Colonic mucosa (tissue), 4 donors: Measurements from ENCODE around the gene NSDHL. TPM values are rescaled to one million over a fixed set of nuclear protein-coding genes. Genes with fewer than 3 reads are reported as not detected.

Experiments
- DNase-seq: peaks from one replicate; pipeline ENCODE4 v3.0.0-alpha.2; 2020
- H3K27ac ChIP-seq: fragments of 200-600 bp; one replicate; pipeline ENCODE4 v1.8.0; 2021
- H3K27me3 ChIP-seq: fragments of 200-600 bp; one replicate; pipeline ENCODE4 v1.8.0; 2021
- H3K36me3 ChIP-seq: fragments of 200-600 bp; one replicate; pipeline ENCODE4 v1.8.0; 2021
- H3K4me1 ChIP-seq: fragments of 200-600 bp; one replicate; pipeline ENCODE4 v1.8.0; 2021; ENCODE audit warnings: mild to moderate bottlenecking
- H3K4me3 ChIP-seq: fragments of 200-600 bp; one replicate; pipeline ENCODE4 v1.8.0; 2021
- H3K9ac ChIP-seq, 2 donors: one replicate each; pipeline ENCODE4 v1.7.0; 2013; ENCODE audit warnings: control low read depth in 2 of 2, low read depth in 2 of 2, low read length in 2 of 2
- H3K9me3 ChIP-seq: fragments of 200-600 bp; one replicate; pipeline ENCODE4 v1.8.0; 2021
- CTCF ChIP-seq: fragments of 200-600 bp; IDR thresholded peaks from one replicate; pipeline ENCODE4 v1.8.0; 2022; ENCODE audit warnings: antibody characterized with exemption, mild to moderate bottlenecking
- intact Hi-C: fragments of 100-400 bp; cut with DNase I; formaldehyde crosslinking; loops from one replicate; pipeline ENCODE4 v1.14.1; 2022
- total RNA-seq, 2 donors: library from RNA; stranded (reverse); fragmentation: NEBNext Ultra II Directional in 1 of 2; extraction: Animal tissue kit (Norgen Biotek cat#: 25700) in 1 of 2; gene quantifications; one replicate each; pipeline ENCODE4 v1.2.1, GENCODE V29; 2021
- donor health status: healthy.
- donor health status: DM: no; HTN: no; CAD: no.
- donor health status: DM: no; HTN: no; CAD: no.

The NSDHL gene
- total RNA-seq, 2 donors from 2014 or later, result 25.3 to 28.8 TPM

- intact Hi-C loops, result no loop called here
- H3K4me1 ChIP-seq, result no peaks in the 10 kb centered on the region
- H3K4me3 ChIP-seq, result no peak overlapping the region
- H3K27me3 ChIP-seq, result no peaks in the 10 kb centered on the region
- DNase-seq, result no peak
- no peak overlapping the region for H3K9ac ChIP-seq
- no peaks in the 10 kb centered on the region for H3K9me3 ChIP-seq
- no peaks in the 10 kb centered on the region for H3K36me3 ChIP-seq
- H3K27ac ChIP-seq, result no peak overlapping the region
- TF ChIP-seq CTCF, result no peak
Measured at GRCh38 chrX:152884171-152884570, 53.3 kb downstream of the NSDHL start.

DNA sequence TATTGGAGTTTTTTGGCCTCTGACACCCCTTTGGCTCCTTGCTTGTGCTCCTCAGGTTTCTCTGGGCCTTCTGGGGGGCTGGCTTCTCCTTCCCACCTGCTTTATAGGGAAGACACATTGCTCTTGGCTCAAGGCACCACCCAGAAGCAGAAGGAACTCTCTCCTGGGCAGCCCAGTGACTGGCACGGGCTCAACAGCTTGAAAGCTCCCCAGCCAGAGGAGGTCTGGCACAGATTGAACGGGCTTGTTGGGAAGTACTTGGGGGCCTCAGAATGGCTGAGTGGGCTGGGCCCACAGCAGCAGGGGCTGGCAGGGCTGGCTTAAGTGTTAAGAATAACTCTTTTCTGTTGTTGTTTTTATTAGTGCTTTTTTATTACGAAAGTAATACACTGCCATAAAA is 55.9 kb downstream of the NSDHL start:
- Histone ChIP-seq H3K9ac (no peak overlapping the region), H3K36me3 (no peaks in the 10 kb centered on the region), H3K27me3 (no peaks in the 10 kb centered on the region), H3K9me3 (no peaks in the 10 kb centered on the region), H3K27ac (no peak overlapping the region), H3K4me3 (no peak overlapping the region), H3K4me1 (no peaks in the 10 kb centered on the region)
- intact Hi-C loops, result no loop called here
- TF ChIP-seq CTCF, result no peak
- DNase-seq, result no peak

GRCh38 chrX:152892499-152892898 is 61.6 kb downstream of the NSDHL start:
- TF ChIP-seq CTCF, result no peak
- Histone ChIP-seq H3K9me3 (no peaks in the 10 kb centered on the region), H3K4me3 (no peak overlapping the region), H3K9ac (no peak overlapping the region), H3K4me1 (no peaks in the 10 kb centered on the region), H3K36me3 (no peaks in the 10 kb centered on the region), H3K27me3 (no peaks in the 10 kb centered on the region), H3K27ac (no peak overlapping the region)
- DNase-seq, result no peak
- intact Hi-C loops, result no loop called here

- intact Hi-C loops, result no loop called here
- Histone ChIP-seq H3K9me3 (no peaks in the 10 kb centered on the region), H3K9ac (no peak overlapping the region), H3K36me3 (no peaks in the 10 kb centered on the region), H3K27ac (no peak overlapping the region), H3K4me1 (no peaks in the 10 kb centered on the region), H3K27me3 (no peaks in the 10 kb centered on the region), H3K4me3 (no peak overlapping the region)
- no peak for DNase-seq
- TF ChIP-seq CTCF, result no peak
Measured at GRCh38 chrX:152892999-152893891, 62.4 kb downstream of the NSDHL start.

- no peak overlapping the region for H3K27ac ChIP-seq
- H3K9ac ChIP-seq, result no peak overlapping the region
- TF ChIP-seq CTCF, result no peak
- no peaks in the 10 kb centered on the region for H3K9me3 ChIP-seq
- no peaks in the 10 kb centered on the region for H3K27me3 ChIP-seq
- no peak overlapping the region for H3K4me3 ChIP-seq
- H3K36me3 ChIP-seq, result no peaks in the 10 kb centered on the region
- intact Hi-C loops, result no loop called here
- DNase-seq, result no peak
- no peaks in the 10 kb centered on the region for H3K4me1 ChIP-seq
Measured at GRCh38 chrX:152893980-152894610, 63.2 kb downstream of the NSDHL start.
